ENCODE measurements around the gene LDLRAD4.

DNA sequence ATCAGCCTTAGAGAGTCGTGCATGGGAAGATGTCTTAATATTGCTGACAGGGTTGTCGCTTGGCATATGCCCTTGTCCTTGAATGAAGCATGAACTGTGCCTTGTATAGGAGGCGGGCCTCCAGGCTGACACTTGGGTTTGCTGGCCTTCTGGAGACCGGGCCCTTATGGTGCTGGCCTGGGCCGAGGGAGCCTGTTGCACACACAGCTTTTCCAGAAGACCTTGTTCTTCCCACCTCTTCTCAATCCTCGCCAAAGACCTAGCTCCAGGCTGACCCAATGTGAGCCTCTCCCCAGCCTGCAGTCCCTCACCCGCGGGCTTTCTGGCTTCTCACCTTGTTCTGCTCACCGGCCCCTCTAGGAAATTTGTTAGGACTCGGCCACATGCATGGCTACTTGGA is 308.7 kb downstream of the LDLRAD4 start:
- TF ChIP-seq EZH2 (IDR thresholded peaks at IDR 0.05; ENCODE audit: low read length, unreplicated experiment) (no peak), EZH2phosphoT487 (IDR thresholded peaks at IDR 0.05; ENCODE audit: borderline replicate concordance, low read length) (no peak)
- TF ChIP-seq, protein P1, sequence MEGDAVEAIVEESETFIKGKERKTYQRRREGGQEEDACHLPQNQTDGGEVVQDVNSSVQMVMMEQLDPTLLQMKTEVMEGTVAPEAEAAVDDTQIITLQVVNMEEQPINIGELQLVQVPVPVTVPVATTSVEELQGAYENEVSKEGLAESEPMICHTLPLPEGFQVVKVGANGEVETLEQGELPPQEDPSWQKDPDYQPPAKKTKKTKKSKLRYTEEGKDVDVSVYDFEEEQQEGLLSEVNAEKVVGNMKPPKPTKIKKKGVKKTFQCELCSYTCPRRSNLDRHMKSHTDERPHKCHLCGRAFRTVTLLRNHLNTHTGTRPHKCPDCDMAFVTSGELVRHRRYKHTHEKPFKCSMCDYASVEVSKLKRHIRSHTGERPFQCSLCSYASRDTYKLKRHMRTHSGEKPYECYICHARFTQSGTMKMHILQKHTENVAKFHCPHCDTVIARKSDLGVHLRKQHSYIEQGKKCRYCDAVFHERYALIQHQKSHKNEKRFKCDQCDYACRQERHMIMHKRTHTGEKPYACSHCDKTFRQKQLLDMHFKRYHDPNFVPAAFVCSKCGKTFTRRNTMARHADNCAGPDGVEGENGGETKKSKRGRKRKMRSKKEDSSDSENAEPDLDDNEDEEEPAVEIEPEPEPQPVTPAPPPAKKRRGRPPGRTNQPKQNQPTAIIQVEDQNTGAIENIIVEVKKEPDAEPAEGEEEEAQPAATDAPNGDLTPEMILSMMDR (conservative IDR thresholded peaks at IDR 0.05; ENCODE audit: low read depth, low read length) = no peak
